CD4-positive, alpha-beta T cell treated with Interleukin-21 for 1 hour (primary cell): ENCODE data around the gene IFIT1.
"Not testable (repeated sequence)": the region's sequence is repeated elsewhere in the genome, so short reads cannot be mapped to it uniquely, and the experiment has no call there.

Experiments
- DNase-seq: peaks from one replicate; pipeline ENCODE4 v3.0.0-alpha.2; 2020

Gene IFIT1

DNA sequence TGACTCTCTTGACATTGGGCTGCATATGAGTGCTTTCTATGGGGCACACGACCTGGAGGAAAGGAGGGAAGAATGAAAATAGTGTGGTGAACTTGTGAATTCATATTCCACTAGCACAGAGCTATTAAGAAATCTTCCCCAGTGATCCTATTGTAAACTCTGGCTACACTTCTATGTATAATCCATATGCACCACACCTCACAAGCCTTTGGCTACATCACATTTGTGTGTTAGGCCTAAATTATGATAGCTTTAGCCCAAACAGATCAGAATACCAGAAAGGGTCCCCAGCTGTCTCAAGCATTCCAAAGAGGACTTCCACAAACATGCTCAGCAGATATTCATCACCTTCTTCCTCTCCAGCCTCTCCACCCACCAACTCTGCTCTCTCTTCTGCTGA is 24.3 kb upstream of the IFIT1 start:
- no peak for DNase-seq

DNA sequence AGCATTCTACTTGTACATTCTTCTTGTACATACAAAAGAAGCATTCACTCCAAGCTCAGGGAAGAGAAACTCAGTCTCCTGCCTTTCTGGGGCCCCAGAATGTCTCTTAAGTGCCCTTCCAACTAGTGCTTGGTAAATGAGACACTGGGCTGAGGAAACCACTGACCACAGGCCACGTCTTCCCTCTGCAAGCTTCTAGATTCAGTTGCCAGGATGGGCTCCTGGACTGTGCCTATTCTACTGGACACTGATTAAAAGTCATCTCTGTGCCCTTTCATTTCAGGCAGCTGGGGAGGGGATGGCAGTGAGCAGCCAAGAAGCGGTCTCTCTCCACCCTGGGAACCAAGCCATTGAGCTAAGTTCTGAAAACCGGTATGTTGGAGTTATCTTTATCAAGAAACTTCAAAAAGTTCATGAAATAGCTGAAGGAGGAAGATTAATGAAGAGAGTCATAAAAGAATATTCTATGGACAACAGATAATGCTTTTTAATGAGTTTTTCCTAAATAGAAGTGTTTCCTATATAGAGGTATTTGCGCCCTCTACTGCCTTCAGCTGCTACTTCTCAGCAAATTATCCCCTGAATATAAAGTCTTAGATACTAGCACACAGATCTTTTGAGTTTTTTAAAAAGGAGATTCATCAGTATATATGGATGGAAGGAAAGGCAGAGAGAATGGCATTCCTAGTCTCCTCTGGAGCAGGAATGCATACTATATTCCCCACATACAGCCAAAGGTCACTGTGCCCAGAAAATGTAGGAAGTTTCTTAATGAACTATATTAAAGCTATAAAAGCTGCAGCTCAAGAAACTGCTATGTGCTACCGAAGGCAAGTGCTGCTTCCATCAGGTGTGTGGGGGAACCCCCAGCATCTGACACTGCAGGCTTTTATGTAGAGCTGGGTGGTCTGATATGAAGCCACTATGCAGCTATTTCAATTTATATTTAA is 23.0 kb upstream of the IFIT1 start:
- DNase-seq, result peak; percentile 36

DNA sequence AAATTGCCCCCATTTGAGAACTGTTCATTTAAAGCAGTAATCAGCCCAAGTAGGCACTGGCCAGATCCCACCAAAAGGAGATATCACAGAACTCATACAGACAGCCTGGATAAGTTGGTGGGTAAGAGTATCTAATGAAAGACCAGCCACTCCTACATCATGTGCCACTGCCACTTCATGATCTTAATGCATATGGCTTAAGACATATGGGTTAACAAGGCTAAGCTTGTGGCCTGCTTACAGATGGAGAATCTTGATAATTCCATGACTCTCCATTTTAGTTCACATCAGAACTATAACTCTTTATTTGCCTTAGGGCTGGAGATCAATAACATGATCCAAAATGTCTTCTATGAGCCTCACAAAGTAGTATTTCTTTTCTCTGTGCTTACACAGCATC is 21.3 kb upstream of the IFIT1 start:
- no peak for DNase-seq

GRCh38 chr10:89371987-89372386 is 20.4 kb upstream of the IFIT1 start:
- no peak for DNase-seq

DNA sequence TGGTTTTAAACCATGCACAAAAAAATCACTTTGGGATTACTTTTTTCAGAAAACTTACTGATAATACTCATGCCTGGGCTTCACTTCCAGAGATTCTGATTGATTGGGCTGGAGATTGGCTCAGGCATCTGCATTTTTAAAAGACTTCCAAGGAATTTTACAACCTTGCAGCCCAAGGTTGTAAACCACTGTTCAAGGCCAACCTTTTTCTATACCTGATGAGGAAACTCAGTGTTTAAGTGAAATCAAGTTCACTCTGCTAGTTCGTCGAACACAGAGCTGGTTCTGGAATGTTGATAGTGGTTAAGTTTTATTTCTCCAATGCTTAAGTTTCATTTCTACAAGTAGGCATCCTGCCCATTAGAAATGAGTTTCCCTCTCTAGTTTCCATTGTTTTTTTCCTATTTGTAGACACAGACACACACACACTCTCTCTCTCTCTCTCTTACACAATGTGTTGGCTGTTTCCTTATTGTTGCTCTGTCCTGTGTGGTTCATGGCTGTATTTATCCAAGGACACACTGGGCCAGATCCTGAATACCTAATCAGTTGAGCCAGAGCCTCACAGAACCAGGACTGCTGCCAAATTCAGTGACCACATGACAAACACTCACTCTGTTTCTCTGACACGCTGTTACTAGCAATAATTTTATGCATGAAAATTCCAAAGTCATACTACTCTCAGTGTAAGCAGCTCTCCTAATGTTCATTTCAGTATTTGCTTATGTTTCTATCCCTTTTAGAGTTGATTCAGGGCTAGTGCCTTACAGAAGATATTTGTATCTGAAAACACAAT is 18.3 kb upstream of the IFIT1 start:
- DNase-seq, result no peak

DNA sequence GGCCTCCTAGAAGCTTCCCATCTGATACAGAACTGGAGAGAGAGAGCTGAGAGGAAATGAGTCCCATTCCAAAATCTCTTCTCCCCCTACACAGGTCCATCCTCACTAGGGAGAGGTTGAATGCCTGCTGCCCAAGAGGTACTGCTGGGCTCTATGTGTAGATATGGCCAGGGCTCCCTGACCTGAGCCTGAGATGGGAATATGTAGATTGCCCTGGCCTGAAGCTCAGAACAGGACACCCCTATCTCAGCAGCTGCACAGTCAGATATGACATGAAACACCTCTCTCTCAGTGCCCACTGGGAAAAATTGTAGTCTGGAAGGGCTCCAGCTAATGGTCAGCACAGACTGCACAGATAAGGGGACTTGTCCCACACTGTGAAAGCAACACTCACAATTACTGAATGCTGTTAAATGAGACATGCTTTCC is 17.7 kb upstream of the IFIT1 start:
- DNase-seq, result no peak

GRCh38 chr10:89377705-89378637 is 14.5 kb upstream of the IFIT1 start, which contains the start of gene IFIT1B:
IFIT1B (plus strand) TSS chr10:89378056; CDS start chr10:89378136, 80 bp downstream.
- no peak for DNase-seq

DNA sequence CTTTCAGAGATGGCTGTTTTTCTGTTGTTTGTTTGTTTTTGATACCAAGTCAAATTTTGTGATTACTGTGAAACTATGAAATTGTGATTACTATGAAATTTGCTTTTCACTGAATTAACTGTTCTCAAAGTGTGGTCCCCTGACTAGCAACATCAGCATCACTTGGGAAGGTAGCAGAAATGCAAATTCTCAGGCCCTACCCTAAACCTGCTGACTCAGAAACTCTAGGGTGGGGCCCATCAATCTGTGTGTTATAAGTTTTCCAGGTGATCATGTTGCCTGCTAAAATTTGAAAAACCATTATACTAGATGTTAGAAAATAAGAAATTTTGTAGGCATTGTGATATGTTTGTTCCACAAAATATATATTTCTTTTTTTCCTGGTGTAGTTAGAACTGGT is 13.3 kb upstream of the IFIT1 start:
- DNase-seq, result no peak

GRCh38 chr10:89382757-89383156 is 9.7 kb upstream of the IFIT1 start:
- DNase-seq, result no peak

DNA sequence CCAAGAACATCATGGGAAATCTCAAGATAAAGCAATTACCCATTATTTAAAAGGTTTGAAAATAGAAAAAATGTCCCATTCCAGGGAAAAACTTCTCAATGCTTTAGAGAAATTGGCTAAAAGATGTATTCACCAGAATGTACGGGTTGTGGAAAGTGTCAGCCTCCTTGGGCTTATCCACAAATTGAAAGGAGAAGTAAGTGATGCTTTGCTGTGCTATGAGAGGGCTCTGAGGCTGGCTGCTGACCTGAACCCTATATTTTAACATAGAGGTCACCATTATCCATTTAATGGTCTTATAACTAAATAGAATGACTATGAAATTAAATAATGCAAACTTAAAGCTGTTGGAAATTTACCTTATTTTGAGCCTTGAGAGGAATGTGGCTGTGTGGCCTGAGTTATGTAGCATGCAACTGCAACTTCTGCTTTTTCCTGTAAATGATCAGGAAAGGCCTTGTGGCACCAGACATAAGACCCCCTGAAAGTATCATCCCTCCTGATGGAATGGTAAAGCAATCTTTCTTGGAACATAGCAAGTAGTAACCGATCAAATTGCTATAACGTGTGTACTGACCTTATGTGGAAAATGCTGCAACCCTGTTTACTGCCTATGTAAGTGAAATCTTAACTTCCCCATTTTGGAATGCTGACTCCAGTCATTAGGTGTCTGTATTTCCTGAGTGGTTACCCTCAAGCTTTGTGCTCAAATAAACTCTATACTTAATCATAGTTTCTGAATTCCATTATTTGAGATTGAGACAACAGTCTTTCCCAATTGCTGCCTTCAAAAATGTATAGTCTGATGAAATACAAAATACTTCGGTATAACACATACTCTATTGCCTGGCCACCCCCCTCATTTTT is 7.7 kb upstream of the IFIT1 start:
- DNase-seq, result no peak

DNA sequence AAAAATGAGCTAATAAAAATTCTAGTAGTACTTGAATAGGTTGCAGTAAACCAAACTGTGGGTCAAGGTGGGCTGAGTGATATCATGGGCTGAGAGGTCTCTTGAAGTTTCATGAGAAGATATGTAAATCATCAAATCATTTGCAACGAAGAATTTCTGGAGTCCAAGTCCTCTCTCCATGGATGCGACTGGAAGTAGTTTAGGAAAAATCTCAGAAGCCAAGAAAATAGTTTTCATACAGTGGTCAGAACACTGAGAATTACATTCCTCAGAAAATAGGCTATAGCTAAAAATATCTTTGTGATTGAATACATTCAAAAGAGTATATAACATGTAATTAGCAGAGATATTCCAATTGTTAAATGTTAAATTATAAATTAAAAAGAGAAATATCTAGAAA is 3.6 kb upstream of the IFIT1 start:
- DNase-seq, result no peak

GRCh38 chr10:89389254-89389653 is 3.2 kb upstream of the IFIT1 start:
- peak; percentile 41 for DNase-seq

DNA sequence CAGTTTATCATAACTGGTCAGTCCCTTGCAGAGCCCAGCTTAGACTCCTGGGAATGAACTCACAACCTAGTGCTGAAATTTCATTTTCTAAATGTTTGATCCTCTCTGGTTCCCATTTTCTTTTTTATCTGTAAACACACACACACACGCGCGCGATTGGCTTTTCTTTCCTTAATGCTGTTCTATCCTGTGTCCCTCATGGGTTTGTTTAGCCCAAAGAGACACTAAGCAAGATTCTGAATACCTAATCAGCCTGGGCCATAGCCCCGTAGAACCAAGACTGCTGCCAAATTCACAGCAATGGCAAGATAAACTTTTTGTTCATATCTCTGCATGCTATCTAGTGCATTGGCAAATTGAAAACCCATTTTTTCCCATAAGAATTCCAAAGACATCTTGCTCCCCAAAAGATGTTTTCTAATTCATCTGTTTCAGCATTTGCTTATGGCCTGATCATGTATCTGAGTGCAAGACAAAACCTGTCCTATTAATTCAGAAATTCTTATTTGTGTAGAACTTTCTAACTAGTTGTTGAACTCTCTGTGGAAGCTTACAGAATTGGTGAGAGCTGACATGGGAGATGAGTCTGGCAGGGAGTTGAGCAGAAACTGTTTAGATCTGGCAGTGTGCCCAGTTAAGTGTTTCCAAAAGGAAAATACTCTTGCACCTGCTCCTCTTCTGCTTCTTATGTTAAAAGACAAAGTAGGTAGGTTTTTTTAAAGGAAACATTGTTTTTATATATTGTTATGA is 1.8 kb upstream of the IFIT1 start:
- DNase-seq, result no peak

GRCh38 chr10:89391226-89391576 is 1.2 kb upstream of the IFIT1 start:
- not testable (repeated sequence) for DNase-seq

DNA sequence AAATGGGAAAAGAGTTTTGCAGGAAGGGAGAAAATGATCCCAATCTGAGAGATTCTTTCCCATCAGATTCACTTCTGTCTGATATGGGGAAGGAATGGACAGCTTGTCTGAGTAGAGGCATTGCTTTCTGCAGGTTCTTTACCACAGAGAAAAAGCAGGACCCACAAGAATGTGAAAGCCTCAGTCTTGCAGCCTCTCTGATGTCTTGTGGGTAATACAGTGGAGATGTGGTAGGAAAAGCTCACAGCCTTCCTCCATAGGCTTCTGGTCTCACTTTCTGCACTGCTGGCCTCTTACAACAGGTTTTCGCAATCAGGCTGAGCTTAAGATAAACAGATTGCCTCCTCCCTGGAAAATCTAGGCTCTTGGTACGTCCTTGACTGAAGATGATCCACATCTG is 551 bp downstream of the IFIT1 start:
- DNase-seq, result no peak

- DNase-seq, result no peak
These were observed 1.5 kb downstream of the IFIT1 start for GRCh38 chr10:89393898-89394297.

DNA sequence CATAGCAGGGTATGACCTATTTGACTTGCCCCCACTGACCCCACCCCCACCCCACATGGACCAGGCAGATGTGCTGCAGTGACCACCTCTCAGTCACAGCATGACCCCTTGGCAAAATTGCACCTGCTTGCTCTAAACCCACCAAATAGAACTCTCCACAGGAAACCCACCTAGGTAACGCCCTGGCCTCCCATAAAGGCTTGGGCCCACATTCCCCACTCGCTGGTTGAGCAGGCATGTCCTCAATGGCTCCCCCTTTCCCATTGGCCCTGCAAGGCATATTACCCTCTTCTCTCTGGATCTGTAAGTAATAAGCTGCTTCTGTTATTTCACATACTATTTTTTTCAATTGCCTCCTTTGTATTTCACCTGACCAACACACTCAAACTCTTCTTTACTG is 2.7 kb downstream of the IFIT1 start:
- no peak for DNase-seq

DNA sequence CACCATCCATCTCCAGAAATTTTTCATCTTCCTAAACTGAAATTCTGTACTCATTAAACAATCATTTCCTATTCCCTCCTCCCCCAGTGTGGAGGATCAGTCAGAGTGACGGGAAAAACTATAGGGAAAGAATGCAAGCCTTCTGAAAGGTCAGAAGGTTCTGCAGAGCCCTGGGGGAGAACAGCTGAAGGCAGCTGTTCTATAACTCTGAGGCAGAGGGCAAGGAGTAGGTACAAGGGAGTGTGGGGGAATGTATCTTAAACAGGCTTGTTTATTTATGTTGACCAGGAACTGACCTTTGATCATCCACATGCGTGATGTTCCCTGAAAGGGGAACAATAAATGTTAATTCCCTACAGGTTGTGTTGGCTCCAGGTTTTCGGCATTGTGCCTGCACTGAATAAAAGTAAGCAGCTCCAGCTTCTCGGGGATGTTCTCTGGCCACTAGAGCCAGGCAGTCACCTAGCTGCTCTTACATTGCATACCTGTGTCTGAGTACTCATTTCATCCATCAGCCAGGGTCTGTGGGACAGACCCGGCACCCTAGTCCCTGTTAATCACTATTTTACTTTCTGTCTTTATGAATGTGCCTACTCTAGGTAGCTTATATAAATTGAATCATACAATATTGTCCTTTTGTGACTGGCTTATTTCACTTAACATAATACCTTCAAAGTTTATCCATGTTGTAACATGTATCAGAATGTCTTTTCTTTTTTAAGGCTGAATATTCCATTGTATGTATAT is 5.8 kb downstream of the IFIT1 start:
- no peak for DNase-seq

DNA sequence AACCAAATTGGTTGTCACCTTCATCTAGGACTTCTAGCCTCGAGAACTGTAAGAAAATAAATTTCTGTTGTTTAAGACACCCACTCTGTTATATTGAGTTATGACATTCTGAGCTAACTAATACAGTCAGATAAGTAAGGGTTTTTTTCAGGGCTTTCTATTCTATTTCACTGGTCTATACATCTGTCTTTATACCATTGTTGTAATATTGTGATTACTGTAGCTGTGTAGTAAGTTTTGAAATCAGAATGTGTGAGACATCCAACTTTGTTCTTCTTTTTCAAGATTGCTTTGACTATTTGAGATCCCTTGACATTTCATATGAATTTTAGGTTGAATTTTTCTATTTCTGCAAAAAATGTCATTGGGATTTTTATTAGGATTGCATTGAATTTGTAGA is 7.5 kb downstream of the IFIT1 start:
- DNase-seq, result no peak

GRCh38 chr10:89403043-89403442 is 10.6 kb downstream of the IFIT1 start:
- DNase-seq, result no peak
